NB4 (cell line): ENCODE results near the gene TPSB2.
A peak's percentile ranks its signal among the peaks of the same experiment; 100 is the strongest.
"Not testable (repeated sequence)": the region's sequence is repeated elsewhere in the genome, so short reads cannot be mapped to it uniquely, and the experiment has no call there.

Experiments
- DNase-seq: peaks from one replicate; pipeline ENCODE4 v3.0.0; 2010; ENCODE audit warnings: low read depth
- H3K4me3 ChIP-seq: one replicate; pipeline ENCODE4 v1.5.1; 2011; ENCODE audit warnings: mild to moderate bottlenecking, low read depth, low read length, moderate library complexity
- MYC ChIP-seq: IDR thresholded peaks from 2 replicates; pipeline ENCODE4 v1.6.1; 2011; ENCODE audit warnings: low read depth, low read length
- POLR2A ChIP-seq: IDR thresholded peaks from 2 replicates; pipeline ENCODE4 v1.6.1; 2011; ENCODE audit warnings: mild to moderate bottlenecking; ENCODE audit not compliant: insufficient read length; ENCODE audit errors: extremely low read depth
- TF ChIP-seq, protein P1 (sequence below): IDR thresholded peaks from 2 replicates; pipeline ENCODE4 v1.6.1; 2011; ENCODE audit warnings: low read depth, low read length
- TF ChIP-seq, protein P2 (sequence below): IDR thresholded peaks from one replicate; pipeline ENCODE4 v1.5.1; 2012; ENCODE audit warnings: low read depth, low read length

TPSB2 gene

DNA sequence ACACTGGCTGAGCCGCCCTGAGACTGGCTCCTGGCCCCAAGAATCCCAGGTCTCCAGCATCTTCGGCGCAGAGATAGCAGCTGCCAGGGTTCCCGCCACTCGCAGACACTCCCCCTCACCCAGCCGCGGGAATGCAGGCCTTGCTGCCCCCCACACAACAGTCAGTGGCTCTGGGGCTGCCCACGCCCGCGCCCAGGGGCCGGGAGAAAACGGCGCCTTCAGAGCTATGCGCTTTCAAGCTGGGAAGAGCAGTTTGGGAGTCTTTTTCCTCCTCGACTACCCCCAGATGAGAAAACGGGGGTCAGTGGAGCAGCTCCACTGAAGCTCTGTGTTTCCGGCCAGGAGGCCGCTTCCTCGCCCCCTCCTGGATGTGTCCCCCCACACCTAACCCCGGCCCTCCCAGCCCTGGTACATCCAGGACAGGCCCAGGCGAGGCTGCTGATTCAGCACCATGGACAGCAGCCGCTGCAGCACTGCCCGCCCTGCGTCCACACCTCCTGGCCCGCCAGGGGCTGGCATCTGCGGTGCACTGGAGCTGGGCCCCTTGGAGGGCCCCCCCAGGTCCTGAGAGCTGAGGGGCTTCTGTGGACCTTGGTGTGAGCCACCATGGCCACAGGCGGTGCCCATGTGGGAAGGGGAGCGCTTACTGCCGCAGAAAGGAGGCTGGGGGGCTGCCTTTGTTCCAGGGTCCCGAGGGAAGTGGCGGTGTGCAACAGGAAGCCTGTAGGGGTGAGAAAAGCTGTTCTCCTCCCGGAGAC, 41.4 kb downstream of the TPSB2 start:
- TF ChIP-seq, protein P1, sequence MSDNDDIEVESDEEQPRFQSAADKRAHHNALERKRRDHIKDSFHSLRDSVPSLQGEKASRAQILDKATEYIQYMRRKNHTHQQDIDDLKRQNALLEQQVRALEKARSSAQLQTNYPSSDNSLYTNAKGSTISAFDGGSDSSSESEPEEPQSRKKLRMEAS: no peak; the same call in 1 of the 2 replicates
- TF ChIP-seq MYC (peak; percentile 26; the same call in 1 of the 2 replicates), POLR2A (no peak)
- TF ChIP-seq, protein P2, sequence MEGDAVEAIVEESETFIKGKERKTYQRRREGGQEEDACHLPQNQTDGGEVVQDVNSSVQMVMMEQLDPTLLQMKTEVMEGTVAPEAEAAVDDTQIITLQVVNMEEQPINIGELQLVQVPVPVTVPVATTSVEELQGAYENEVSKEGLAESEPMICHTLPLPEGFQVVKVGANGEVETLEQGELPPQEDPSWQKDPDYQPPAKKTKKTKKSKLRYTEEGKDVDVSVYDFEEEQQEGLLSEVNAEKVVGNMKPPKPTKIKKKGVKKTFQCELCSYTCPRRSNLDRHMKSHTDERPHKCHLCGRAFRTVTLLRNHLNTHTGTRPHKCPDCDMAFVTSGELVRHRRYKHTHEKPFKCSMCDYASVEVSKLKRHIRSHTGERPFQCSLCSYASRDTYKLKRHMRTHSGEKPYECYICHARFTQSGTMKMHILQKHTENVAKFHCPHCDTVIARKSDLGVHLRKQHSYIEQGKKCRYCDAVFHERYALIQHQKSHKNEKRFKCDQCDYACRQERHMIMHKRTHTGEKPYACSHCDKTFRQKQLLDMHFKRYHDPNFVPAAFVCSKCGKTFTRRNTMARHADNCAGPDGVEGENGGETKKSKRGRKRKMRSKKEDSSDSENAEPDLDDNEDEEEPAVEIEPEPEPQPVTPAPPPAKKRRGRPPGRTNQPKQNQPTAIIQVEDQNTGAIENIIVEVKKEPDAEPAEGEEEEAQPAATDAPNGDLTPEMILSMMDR: no peak
- no peak overlapping the region for H3K4me3 ChIP-seq
- peak; percentile 55 for DNase-seq

DNA sequence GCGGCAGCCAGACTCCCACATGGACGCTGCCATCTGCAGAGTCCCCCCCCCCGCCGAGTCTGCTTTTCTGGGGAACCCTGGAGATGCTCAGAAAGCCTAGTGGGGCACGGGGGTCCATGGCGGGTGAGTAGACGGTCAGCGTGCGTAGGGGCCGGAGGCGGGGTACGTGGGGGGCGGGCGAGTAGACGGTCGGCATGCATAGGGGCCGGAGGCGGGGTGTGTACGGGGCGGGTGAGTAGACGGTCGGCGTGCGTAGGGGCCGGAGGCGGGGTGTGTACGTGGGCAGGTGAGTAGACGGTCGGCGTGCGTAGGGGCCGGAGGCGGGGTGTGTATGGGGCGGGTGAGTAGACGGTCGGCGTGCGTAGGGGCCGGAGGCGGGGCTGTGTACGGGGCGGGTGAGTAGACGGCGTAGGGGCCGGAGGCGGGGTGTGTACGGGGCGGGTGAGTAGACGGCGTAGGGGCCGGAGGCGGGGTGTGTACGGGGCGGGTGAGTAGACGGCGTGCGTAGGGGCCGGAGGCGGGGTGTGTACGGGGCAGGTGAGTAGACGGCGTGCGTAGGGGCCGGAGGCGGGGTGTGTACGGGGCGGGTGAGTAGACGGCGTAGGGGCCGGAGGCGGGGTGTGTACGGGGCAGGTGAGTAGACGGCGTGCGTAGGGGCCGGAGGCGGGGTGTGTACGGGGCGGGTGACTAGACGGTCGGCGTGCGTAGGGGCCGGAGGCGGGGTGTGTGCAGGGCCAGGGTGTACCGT, 44.4 kb downstream of the TPSB2 start:
- DNase-seq, H3K4me3 ChIP-seq: not testable (repeated sequence)

DNA sequence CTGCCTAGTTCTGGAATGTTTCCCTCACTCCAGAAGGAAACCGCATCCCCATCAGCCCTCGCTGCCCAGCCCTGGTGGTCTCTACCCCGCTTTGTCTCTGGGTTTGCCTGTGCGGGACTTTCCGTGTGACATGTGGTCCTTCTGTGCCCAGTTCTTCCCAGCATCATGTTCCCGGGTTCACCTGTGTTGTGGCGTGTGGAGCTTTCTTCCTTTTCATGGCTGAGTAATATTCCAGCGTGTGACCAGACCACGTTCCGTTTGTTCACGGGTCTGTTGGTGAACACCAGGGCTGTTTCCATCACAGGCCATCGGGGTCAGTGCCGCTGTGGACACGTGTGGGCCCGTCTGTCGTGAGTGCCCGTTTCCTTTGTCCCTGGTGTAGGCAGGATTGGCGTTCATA, 45.0 kb downstream of the TPSB2 start:
- DNase-seq: no peak
- H3K4me3 ChIP-seq: no peak overlapping the region
- TF ChIP-seq, protein P2: no peak
- TF ChIP-seq MYC: no peak
- TF ChIP-seq POLR2A: no peak
- TF ChIP-seq, protein P1: no peak

DNA sequence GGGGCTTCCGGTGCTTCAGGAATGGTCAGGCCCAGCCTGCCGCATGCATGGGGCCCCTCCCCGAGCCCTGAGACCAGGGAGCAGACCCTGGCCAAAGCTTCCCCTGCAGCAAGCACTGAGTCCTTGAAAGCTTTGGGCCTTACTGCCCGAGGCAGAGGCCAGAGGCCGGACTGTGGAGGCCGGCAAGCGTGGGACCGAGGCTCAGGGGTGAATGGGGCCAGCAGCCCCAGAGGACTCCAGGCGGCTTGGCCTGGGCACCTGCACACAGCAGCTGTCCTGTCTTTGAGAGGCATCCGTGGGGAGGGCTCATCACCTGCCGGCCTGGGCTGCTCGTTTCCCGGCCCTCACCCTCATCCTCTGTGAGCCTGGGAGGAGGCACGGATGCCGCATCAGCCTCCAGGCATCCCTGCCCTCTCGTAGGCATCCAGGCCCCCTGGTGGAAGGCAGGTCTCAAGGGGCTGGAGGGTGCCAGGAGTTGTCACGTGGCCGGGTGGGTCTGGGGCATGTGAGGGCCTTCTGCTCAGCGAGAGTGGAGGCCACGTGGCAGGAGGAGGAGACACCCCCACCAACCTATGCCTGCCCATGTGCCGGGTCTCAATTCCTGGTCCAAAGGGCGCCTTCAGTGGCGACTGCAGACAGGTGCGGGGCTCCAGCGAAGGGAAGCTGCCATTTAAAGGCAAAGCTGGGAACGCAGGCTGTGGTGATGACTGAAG, 45.7 kb downstream of the TPSB2 start:
- no peak for DNase-seq
- TF ChIP-seq POLR2A (no peak), MYC (no peak)
- TF ChIP-seq, protein P2: no peak
- TF ChIP-seq, protein P1: no peak
- no peak overlapping the region for H3K4me3 ChIP-seq

DNA sequence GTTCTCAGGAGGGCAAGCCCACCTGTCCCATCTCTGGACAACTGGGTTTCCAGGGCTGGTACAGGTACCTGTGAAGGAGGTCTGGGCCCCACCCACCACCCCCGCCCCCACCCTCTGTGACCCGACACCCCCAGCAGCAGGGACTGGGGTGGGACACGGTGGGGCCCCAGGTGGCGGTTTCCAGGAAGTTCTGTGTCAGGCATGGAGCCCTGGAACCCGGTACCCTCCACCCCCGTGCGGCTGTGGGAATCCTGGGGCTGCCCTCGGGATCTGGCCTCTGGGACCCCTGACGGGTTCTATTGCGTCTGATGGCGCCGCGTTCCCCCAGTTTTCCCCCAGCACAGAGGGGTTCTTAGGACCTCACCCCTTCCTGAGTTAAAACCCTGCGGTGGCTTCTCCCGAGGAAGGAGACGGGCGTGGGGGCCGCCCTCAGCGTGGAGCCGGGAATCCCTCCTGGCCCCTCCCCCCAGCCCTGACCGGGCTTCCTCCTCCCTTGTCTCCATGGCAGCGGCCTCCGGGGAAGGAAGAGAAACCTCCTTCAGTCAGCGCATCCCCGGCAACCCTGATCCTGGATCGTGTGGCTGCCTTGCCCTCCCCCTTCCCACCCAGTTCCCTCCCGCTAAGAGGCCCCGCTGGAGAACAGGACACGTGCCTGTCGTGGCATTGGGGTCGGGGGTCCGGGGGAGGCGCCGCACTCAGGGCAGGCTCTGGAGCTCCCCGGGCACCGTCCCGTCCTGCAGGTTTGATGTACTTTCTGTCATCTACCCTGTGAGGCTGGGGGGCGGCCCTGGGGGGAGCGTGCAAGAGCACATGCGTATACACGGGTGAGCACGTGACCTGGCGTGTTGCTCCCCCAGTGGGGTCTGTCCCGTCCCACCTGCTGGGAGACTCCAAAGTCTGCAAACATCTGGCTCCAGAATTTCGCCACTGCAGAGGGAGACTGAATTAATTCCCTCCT, 46.8 kb downstream of the TPSB2 start:
- TF ChIP-seq POLR2A (no peak), MYC (no peak)
- TF ChIP-seq, protein P1: no peak
- TF ChIP-seq, protein P2: no peak
- H3K4me3 ChIP-seq: no peak overlapping the region
- no peak for DNase-seq
